GM15510 (cell line): ENCODE data around the gene TCF12.

Source experiments
- POLR2A ChIP-seq: IDR thresholded peaks from 3 replicates; pipeline ENCODE4 v1.6.1; 2011; ENCODE audit warnings: borderline replicate concordance; ENCODE audit not compliant: insufficient read length; ENCODE audit errors: extremely low read depth

TCF12 gene

DNA sequence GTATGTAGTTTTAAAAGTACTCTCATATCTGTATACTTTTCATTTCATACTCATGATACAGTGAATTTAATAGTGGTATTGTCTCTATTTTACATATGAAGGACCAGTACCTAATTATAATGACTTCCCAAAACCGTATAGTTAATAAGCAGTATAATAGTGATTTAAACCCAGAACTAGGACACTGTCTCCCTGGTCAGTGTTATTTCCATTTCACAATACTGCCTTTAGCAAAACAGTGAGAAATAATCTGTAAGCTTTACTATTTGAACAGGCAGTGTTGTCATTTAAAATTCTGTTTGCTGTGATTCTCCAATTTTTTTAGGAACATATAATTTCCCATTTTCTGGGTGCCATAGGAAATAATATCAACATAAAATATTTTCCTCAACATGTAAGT, 116.2 kb downstream of the TCF12 start:
- TF ChIP-seq POLR2A, result no peak

DNA sequence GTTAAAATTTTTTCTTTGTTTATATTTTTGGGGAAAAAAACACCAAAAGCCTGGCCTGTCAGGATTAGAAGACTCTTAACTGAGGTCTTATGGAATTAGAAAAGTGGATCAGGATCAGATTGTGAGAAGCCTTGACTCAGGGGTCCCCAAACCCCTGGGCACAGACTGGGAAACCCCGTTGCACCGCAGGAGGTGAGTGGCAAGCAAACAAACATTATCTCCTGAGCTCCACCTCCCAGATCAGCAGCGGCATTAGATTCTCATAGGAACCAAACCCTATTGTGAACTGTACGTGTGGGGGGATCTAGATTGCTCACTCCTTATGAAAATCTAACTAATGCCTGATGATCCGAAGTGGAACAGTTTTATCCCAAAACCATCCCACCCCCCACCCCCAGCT, 117.2 kb downstream of the TCF12 start:
- TF ChIP-seq POLR2A, result no peak

DNA sequence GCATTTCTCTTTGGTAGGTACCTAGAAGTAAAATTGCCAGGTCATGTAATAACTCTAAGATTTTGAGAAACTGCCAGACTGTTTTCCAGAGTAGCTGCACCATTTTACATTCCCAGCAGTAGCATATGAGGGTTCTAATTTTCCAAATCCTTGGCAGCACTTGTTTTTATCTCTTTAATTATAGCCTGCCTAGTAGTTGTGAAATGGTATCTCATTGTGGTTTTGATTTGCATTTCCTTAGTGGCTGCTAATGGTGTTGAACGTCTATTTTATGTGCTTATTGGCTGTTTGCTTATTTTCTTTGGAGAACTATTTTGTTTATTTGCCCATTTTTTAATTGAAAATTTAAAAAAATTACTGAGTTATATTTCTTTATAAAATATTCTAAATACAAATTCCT, 117.9 kb downstream of the TCF12 start:
- TF ChIP-seq POLR2A, result no peak

DNA sequence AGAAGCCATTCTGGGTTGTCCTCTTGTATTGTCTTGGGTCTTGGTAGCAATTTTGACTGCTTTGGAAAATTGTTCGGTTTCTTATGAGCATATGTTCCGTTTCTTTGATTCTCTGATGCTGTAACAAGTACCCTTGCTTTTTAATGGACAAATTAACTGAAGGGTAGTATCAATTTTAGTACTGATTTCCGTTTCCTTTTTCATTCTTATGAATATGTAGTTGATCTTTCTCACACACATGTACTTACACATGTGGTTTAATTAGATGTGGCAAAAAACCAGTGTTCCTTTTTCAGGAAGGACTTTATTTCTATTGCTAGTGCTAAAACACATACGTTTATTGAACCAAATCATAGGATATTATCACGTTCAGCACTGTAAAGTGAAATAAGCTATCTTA, 119.1 kb downstream of the TCF12 start:
- no peak for TF ChIP-seq POLR2A

DNA sequence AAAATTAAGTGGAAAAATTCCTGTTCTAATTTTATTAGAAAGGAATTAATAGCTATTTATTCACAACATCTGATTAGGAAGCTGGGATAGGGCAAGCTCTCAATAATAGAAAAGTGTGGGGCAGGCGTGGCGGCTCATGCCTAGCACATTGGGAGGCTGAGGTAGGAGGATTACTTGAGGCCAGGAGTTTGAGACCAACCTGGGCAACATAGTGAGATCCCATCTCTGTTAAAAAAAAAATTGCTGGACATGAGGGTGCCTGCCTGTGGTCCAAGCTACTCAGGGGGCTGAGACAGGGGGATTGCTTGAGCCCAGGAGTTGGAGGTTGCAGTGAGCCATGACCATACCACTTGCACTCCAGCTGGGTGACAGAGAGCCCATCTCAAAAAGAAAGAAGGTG, 119.6 kb downstream of the TCF12 start:
- no peak for TF ChIP-seq POLR2A

DNA sequence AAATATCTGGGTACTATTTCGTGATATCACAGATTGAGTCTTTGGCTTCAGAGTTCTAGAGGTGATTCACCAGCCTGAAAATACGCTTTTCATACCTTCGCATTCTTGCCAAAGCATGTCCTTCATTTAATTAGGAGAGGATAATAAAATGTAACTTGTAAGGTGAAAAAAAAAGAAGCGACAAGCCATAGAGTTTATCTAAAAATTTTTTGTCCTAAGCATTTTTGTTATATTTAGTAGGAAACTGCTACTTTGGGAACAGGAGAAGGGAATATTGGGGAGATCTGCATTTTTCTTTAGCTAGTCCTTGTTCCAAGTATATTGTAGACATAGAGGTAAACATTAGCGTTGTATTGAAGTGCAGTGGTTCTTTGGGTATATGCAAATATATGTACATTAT, 120.1 kb downstream of the TCF12 start:
- no peak for TF ChIP-seq POLR2A

DNA sequence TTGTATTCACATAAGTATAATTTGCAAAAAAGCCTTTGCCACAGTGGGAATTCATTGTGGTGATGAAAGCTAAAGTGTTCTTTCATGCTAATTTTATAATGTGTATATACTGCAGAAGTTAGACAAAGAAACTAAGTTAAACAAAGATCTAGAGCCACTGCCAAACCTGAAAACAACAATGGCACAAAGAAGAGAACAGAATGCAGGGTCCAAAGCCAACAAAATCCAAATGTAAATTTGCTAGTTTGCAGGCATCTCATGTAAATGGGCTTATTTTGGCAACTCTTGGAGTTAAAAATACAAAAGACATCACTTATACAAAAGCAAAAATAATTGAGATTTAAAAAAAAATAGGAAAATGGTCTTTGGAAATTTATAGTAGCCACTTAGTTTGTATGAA, 123.0 kb downstream of the TCF12 start:
- no peak for TF ChIP-seq POLR2A

DNA sequence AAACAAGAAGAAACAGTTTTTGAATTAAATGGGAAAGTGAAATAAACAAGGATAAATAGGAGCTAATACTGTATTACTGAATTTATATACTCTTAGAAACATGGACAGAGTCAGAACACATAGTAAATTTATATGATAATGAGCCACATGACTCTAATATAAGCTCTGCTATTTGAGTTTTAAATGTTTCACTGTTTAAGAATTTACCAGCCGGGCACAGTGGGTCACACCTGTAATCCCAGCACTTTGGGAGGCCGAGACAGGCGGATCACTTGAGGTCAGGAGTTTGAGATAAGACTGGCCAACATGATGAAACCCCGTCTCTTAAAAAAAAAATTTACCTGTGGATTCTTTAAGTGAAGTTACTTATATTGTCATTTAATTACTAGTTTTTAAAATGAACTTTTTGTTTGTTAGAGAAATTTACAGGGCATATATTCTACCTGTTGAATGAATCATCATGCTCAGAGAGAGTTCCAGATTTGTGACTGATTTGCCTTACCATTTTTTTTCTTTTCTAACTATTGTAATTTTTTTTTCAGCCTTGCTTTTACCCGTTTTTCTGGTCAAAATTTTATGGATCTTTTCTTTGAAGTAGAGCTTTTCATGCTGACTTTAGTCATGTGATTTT, 125.7 kb downstream of the TCF12 start:
- no peak for TF ChIP-seq POLR2A

DNA sequence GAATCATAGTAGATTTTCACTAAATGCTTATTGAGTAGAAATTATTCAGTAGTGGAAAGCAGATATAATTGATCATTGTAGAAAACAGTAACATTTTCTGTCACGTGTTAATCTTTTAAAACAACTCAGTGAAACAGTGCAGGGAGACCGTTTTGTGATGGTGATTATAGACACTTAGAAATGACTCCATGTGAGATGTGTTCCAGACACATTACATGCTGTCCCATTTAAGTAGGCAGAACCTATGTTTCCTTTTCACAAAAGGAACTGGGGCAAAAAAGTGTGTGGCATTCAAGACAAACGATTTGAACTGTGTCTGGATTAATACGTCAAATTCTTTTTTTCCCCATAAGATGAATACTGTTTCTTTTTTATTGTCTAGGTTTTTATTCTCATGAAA, 126.5 kb downstream of the TCF12 start:
- no peak for TF ChIP-seq POLR2A

DNA sequence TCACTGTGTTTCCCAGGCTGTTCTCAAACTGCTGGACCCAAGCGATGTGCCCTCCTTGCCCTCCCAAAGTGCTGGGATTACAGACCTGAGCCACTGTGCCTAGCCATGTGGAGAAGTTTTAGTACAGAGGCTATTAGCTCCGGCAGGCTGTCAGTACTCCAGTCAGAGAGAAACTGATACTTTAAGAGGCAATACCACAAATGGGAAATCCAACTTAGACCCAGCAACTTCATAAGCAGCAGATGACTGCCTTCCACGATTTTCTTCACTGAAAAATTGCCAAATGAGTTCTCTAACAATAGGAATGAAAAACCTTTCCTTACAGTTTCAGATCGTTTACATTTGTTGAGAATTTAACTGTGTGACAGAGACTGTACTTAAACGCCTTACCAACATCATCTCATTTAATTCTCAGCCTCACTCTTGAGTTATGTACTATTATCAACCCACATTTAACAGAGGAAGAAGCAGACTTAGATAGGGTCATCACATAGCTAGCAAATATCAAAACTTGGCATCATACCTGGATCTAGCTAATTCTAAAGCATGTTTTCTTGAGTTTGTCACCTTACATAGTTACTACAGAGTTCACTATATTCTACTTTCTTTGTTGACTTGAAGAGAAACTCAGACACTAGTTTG, 127.4 kb downstream of the TCF12 start:
- no peak for TF ChIP-seq POLR2A

DNA sequence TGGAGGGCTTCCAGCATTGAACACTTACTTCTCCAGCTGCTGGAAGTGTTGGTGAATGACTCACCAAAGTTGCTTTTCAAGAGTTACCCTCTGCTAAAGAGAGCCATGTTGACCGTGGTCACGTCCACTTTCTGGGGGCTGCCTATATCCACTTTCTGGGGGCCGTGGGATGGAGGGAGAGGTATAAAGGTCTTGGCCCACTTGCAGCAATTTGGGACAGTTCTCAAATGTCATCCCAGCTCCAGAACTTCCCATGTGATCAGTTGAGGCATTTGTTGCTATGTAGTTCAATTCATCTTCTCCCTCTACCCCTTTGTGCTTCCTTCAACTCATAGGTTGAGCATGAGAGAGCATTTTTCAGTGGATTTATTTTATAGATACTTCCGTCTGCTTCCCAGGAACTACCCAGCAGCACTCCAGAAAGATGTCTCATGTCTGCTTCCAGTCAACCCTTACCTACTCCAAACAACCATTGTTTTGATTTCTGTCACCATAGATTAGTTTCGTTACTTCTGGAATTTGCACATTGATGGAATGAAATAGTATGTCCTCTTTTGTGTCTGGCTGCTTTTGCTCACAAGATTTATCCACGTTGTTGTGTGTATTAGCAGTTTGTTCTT, 130.6 kb downstream of the TCF12 start:
- TF ChIP-seq POLR2A, result no peak

DNA sequence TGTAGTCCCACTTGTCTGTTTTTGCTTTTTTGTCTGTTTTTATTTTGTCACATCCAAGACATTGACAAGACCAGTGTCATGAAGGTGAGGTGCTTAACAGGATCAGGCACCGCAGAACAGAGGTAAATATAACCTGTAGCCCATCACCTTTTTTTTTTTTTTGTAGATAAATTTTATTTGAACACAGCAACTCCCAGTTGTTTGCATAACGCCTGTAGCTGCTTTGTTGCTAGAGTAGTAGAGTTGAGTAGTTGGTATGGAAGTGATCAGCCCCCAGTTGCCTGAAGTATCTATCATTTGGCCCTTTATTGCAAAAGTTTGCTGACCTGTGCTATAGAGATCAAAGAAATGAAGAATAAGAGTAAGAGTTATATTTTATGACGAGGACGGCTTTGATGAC, 135.0 kb downstream of the TCF12 start:
- no peak for TF ChIP-seq POLR2A

DNA sequence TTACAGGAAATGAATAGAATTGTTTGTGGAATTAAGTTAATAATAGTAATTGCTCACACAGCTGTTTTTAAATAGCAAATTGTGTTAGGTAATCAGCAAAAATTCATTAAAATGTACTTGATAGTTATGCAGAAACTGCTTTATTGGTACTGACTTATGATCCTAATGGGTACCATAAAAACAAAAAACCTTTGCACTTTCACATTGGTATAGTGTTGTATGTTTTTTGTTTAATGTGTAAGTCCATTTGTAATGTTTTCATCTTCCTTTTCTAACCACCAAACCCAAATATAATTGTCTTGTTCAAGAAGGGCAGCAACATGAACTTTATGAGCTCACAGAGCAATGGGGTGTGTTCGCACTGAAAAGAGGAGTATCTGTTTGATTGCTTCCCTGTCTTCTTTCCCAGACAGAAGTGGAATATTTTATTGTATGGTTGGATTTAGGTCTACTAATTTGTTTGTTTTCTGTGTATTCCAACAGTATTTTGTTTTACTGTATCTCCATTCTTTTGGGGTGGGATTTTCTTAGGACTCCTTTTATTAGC, 135.8 kb downstream of the TCF12 start:
- TF ChIP-seq POLR2A, result no peak

DNA sequence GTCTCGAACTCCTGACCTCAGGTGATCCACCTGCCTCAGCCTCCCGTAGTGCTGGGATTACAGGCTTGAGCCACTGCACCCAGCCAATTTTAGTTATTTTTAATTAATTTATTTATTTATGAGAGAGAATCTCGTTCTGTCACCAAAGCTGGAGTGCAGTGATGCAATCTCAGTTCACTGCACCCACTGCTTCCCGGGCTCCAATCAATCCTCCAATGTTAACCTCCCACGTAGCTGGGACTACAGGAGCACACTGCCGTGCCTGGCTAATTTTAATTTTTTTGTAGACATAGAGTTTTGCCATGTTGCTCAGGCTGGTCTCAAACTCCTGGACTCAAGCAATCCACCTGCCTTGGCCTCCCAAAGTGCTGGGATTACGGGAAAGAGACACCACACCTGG, 137.9 kb downstream of the TCF12 start:
- no peak for TF ChIP-seq POLR2A

DNA sequence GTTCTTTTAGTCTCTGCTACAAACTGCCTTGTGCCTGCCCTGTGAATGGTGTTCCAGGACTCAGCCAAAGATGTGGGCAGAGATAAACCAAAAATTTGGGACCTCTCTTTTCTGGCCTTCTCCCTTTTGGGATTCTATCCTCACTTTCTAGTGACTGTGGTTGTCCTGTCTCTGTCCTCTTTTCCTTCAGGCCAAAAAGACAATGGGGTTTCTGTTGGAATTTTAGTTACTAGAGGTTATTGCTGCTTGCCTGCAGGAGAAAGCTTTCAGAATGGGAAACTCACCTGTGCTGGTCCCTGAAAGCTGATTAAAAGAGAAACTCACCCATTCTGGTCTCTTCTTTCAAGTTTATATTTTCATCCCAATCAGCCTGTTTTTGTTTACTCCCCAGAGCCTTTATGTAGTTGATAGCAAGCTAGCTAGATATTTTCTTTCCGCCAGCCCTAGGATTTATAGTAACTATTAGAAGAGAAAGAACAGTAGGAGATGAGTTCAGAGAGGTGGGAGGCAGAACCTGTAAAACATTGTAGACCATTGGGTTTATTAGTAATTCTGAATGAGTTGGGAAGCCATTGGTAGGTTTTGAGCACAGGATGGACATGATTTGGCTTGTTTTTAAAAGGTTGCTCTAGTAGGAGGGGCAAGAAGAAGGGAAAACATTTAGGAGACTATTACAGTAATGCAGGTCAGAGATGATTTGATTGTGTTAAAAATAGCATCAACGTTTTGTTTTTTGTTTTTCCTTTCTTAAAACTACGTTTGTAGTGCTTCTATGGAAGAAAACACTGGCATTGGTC, 138.9 kb downstream of the TCF12 start:
- no peak for TF ChIP-seq POLR2A

DNA sequence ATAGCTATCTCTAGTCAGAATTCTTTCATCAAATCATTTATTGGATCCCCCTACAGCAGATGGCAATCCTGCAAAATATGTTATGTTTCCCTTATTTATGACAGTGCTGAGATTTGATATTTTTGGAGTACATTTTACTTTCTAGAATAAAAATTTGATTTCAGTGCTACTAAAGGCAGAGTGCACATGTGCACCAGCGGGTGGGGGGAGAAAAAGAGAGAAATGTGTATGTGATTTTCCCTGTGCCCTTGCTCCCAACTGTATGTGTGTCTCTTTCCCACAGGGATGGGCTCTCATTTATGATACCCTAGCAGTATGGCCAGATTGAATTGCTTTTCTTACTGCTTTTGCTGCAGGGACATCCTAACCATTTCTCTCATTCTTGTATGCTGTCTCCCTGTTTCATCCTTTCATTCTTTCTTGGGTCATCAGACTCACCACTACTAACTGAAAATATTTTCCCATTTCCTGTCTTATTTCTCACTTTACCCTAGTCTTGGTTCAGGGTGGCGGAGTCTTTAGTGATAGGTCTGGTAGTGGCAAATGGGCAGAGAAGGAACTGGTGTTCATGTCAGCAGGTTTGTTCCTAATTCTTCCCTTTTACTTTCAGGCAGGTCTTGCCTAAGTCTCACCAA, 140.7 kb downstream of the TCF12 start:
- no peak for TF ChIP-seq POLR2A

DNA sequence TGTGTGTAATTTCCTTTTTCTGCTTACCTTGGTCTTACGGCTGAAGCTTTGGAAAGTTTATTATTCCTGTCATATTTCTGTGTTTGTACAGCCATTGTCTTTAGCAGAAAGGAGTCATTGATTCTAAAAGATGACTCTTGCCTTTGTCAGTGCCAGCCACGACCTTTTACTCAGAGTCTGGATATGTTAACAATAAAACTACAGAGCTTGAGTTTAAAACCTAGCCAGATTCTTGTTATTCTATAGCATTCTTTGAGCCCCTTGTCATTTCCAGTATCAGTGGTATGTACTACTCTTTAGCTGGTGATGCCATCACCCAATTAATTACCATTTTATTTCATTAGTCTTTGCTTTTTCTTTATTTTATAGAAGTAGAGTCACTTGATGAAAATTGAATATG, 142.4 kb downstream of the TCF12 start:
- no peak for TF ChIP-seq POLR2A
